ENCODE results near the gene ABCC10. TPM values are rescaled to one million over a fixed set of nuclear protein-coding genes. Genes with fewer than 3 reads are reported as not detected.

ABCC10 gene
- total and polyA plus RNA-seq, 10 of the 15 experiments (the other 5 are each of a cell fraction or from before 2014, with no cell fraction given), result 0.80 to 18.2 (median 6.4) TPM

DNA sequence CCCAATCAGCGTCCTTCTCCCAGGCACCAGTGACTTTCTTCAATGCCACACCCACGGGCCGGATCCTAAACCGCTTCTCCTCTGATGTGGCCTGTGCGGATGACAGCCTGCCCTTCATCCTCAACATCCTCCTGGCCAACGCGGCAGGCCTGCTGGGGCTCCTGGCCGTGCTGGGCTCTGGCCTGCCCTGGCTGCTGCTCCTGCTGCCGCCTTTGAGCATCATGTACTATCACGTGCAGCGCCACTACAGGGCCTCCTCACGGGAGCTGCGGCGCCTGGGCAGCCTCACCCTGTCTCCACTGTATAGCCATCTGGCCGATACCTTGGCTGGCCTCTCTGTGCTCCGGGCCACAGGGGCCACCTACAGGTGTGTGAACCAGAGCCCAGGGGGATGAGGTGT is 18.2 kb downstream of the ABCC10 start:
- Histone ChIP-seq H3K9ac (ENCODE audit: control insufficient read depth, insufficient read depth, low read length) (no peak overlapping the region), H3K4me2 (ENCODE audit: control insufficient read depth, insufficient read depth) (no peak overlapping the region), H4K20me1 (ENCODE audit: control insufficient read depth, insufficient read depth) (no peaks in the 10 kb centered on the region; the same call in 1 of the 2 replicates), H3K9me3 (replicated peaks; ENCODE audit: control insufficient read depth, insufficient read depth, low read length) (no peaks in the 10 kb centered on the region), H3K4me3 (no peak overlapping the region), H3K36me3 (ENCODE audit: control insufficient read depth in 2 of 2, insufficient read depth in 2 of 2, low read length in 1 of 2) (peaks cover 0 to 3% of the 10 kb centered on the region in 2 experiments; a peak in 3 of 4 replicates), H3K27me3 (replicated peaks in 1 of 2; ENCODE audit: control insufficient read depth in 2 of 2, insufficient read depth in 2 of 2, low read length in 1 of 2) (no peaks in the 10 kb centered on the region), H3K79me2 (ENCODE audit: control insufficient read depth, insufficient read depth, low read length) (no peaks in the 10 kb centered on the region), H3K4me1 (ENCODE audit: control insufficient read depth, insufficient read depth, low read length) (no peaks in the 10 kb centered on the region), H3K27ac (ENCODE audit: control insufficient read depth, insufficient read depth) (no peak overlapping the region), H2AFZ (ENCODE audit: control insufficient read depth, low read depth, low read length) (no peak overlapping the region)
- in situ Hi-C loops (cut with MboI), result no loop called here
- ATAC-seq (no peak), DNase-seq (ENCODE audit: low read depth, low spot score) (no peak), FAIRE-seq (no peak)
- POLR2A ChIA-PET, result no interaction called here
- intact Hi-C loops (cut with micrococcal nuclease; ENCODE audit: unreplicated experiment), result no loop called here
- SMC1A ChIA-PET (ENCODE audit: uncharacterized antibody, unreplicated experiment), result no interaction called here
- RAD21 ChIA-PET (ENCODE audit: unreplicated experiment), result no interaction called here
- BruUV-seq (replicated peaks), result no TSS peak
- WGBS (ENCODE audit: insufficient coverage, insufficient replicate concordance, low lambda C conversion rate, missing lambda C conversion rate), result 93% methylated on average over 15 of the region's 16 CpGs
- CTCF ChIA-PET, result no interaction called here
- TF ChIP-seq POLR2AphosphoS2 (IDR thresholded peaks at IDR 0.05; ENCODE audit: low read depth, low read length), result no peak
- no peak for TF ChIP-seq BHLHE40 (IDR thresholded peaks at IDR 0.05; ENCODE audit: borderline replicate concordance in 1 of 2, low read depth in 2 of 2, low read length in 1 of 2)
- TF ChIP-seq, protein P1, sequence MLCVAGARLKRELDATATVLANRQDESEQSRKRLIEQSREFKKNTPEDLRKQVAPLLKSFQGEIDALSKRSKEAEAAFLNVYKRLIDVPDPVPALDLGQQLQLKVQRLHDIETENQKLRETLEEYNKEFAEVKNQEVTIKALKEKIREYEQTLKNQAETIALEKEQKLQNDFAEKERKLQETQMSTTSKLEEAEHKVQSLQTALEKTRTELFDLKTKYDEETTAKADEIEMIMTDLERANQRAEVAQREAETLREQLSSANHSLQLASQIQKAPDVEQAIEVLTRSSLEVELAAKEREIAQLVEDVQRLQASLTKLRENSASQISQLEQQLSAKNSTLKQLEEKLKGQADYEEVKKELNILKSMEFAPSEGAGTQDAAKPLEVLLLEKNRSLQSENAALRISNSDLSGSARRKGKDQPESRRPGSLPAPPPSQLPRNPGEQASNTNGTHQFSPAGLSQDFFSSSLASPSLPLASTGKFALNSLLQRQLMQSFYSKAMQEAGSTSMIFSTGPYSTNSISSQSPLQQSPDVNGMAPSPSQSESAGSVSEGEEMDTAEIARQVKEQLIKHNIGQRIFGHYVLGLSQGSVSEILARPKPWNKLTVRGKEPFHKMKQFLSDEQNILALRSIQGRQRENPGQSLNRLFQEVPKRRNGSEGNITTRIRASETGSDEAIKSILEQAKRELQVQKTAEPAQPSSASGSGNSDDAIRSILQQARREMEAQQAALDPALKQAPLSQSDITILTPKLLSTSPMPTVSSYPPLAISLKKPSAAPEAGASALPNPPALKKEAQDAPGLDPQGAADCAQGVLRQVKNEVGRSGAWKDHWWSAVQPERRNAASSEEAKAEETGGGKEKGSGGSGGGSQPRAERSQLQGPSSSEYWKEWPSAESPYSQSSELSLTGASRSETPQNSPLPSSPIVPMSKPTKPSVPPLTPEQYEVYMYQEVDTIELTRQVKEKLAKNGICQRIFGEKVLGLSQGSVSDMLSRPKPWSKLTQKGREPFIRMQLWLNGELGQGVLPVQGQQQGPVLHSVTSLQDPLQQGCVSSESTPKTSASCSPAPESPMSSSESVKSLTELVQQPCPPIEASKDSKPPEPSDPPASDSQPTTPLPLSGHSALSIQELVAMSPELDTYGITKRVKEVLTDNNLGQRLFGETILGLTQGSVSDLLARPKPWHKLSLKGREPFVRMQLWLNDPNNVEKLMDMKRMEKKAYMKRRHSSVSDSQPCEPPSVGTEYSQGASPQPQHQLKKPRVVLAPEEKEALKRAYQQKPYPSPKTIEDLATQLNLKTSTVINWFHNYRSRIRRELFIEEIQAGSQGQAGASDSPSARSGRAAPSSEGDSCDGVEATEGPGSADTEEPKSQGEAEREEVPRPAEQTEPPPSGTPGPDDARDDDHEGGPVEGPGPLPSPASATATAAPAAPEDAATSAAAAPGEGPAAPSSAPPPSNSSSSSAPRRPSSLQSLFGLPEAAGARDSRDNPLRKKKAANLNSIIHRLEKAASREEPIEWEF (IDR thresholded peaks at IDR 0.05; ENCODE audit: insufficient replicate concordance, low read depth, low read length), result no peak
- TF ChIP-seq CBX5 (IDR thresholded peaks at IDR 0.05; ENCODE audit: low read depth), result no peak
- TF ChIP-seq RELA (IDR thresholded peaks at IDR 0.05; ENCODE audit: borderline replicate concordance, partially characterized antibody), result no peak
- TF ChIP-seq PAX5 (IDR thresholded peaks at IDR 0.05; ENCODE audit: borderline replicate concordance, low read depth, low read length), result no peak
- TF ChIP-seq, protein P2, sequence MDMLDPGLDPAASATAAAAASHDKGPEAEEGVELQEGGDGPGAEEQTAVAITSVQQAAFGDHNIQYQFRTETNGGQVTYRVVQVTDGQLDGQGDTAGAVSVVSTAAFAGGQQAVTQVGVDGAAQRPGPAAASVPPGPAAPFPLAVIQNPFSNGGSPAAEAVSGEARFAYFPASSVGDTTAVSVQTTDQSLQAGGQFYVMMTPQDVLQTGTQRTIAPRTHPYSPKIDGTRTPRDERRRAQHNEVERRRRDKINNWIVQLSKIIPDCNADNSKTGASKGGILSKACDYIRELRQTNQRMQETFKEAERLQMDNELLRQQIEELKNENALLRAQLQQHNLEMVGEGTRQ (IDR thresholded peaks at IDR 0.05; ENCODE audit: borderline replicate concordance, low read depth, low read length), result no peak
- no peak for TF ChIP-seq RFX5 (IDR thresholded peaks at IDR 0.05; ENCODE audit: low read depth, low read length)
- TF ChIP-seq, protein P3, sequence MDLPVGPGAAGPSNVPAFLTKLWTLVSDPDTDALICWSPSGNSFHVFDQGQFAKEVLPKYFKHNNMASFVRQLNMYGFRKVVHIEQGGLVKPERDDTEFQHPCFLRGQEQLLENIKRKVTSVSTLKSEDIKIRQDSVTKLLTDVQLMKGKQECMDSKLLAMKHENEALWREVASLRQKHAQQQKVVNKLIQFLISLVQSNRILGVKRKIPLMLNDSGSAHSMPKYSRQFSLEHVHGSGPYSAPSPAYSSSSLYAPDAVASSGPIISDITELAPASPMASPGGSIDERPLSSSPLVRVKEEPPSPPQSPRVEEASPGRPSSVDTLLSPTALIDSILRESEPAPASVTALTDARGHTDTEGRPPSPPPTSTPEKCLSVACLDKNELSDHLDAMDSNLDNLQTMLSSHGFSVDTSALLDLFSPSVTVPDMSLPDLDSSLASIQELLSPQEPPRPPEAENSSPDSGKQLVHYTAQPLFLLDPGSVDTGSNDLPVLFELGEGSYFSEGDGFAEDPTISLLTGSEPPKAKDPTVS (IDR thresholded peaks at IDR 0.05; ENCODE audit: low read depth, low read length), result no peak
- no peak for TF ChIP-seq NFYB (IDR thresholded peaks at IDR 0.05; ENCODE audit: insufficient read depth, low read depth, low read length)
- TF ChIP-seq IKZF1 (conservative IDR thresholded peaks at IDR 0.05), result no peak
- no peak for TF ChIP-seq ATF7 (IDR thresholded peaks at IDR 0.05; ENCODE audit: low read depth)
- TF ChIP-seq TCF12 (IDR thresholded peaks at IDR 0.05; ENCODE audit: low read depth, low read length), result no peak
- TF ChIP-seq IRF4 (IDR thresholded peaks at IDR 0.05; ENCODE audit: low read depth, low read length), result no peak

Data from GM12878 (cell line).